K562 (cell line): ENCODE measurements around the gene RBM3. TPM values are rescaled to one million over a fixed set of nuclear protein-coding genes. Genes with fewer than 3 reads are reported as not detected.

Experiments
- ATAC-seq: fragments of 200-7000 bp; cut with Tn5 transposase; 3 replicates; pipeline ENCODE4 v1.9.1; 2020; ENCODE audit warnings: moderate library complexity
- BruUV-seq: library from RNA; stranded (reverse); fragments of 400-500 nt; replicated peaks from 2 replicates; lab custom pipeline; 2021; lab: Mats Ljungman, UMichigan
- CTCF ChIA-PET: fragments of 300-600 bp; formaldehyde crosslinking; extraction: SDS; loops from one replicate; lab custom pipeline; 2021; ENCODE audit warnings: low intra/inter-chr PET ratio; lab: Yijun Ruan, JAX
- POLR2A ChIA-PET: fragments of 300-600, 350-650 bp; sonication (Branson Sonifier 250); formaldehyde crosslinking; extraction: SDS; loops from one replicate; lab custom pipeline; 2021; ENCODE audit warnings: antibody characterized with exemption, inconsistent platforms; lab: Yijun Ruan, JAX
- DNase-seq, 4 experiments: peaks; one replicate each; pipeline versions ENCODE4 v3.0.0 to v3.0.0-alpha.2; 2011 to 2018; ENCODE audit warnings: low spot score in 3 of 4, mixed read lengths in 3 of 4; ENCODE audit errors: extremely low read depth in 1 of 4
- FAIRE-seq: peaks from 2 replicates; lab custom pipeline; 2011; peaks lifted over from hg19 to GRCh38; lab: Jason Lieb, UNC
- H2AFZ ChIP-seq: 2 replicates; pipeline ENCODE4 v1.6.0; 2011; ENCODE audit warnings: low read depth, low read length, control low read depth, inconsistent platforms
- H3K27ac ChIP-seq: fragments of 200-600 bp; 3 replicates; pipeline ENCODE4 v1.8.0; 2011; ENCODE audit warnings: low read depth, mild to moderate bottlenecking, control low read depth, inconsistent platforms, low read length, moderate library complexity, mixed read lengths; ENCODE audit errors: extremely low read depth
- H3K27me3 ChIP-seq, 2 experiments: fragments of 300-600 bp in 1 of 2; 2 replicates in 1 of 2; 3 replicates in 1 of 2; pipeline versions ENCODE4 v1.6.0 to v1.8.0; 2011; ENCODE audit warnings: inconsistent platforms in 2 of 2, low read length in 2 of 2, mild to moderate bottlenecking in 1 of 2, mixed read lengths in 1 of 2, moderate library complexity in 1 of 2; ENCODE audit not compliant: control insufficient read depth in 2 of 2, insufficient read depth in 2 of 2
- H3K36me3 ChIP-seq: fragments of 300-600 bp; 3 replicates; pipeline ENCODE4 v1.8.0; 2011; ENCODE audit warnings: mild to moderate bottlenecking, low read length, inconsistent platforms; ENCODE audit not compliant: control insufficient read depth, insufficient read depth
- H3K4me1 ChIP-seq, 2 experiments: fragments of 200-600 bp in 1 of 2; replicated peaks in 1 of 2; 2 replicates in 1 of 2; 3 replicates in 1 of 2; pipeline versions ENCODE4 v1.5.1 to v1.8.0; 2011; ENCODE audit warnings: inconsistent platforms in 2 of 2, low read length in 2 of 2, mild to moderate bottlenecking in 1 of 2, mixed read lengths in 1 of 2, moderate library complexity in 1 of 2; ENCODE audit not compliant: control insufficient read depth in 2 of 2, insufficient read depth in 2 of 2
- H3K4me2 ChIP-seq: 2 replicates; pipeline ENCODE4 v1.6.1; 2011; ENCODE audit warnings: low read length, control low read depth, inconsistent platforms, mixed read lengths; ENCODE audit not compliant: insufficient read depth
- H3K4me3 ChIP-seq: fragments of 200-600 bp; sonication (generic), shearing (Covaris generic); 2 replicates; pipeline ENCODE4 v1.5.1; 2016; ENCODE audit warnings: control low read depth, inconsistent platforms
- H3K79me2 ChIP-seq: fragments of 200-600 bp; 3 replicates; pipeline ENCODE4 v1.8.0; 2011; ENCODE audit warnings: low read length, inconsistent platforms; ENCODE audit not compliant: control insufficient read depth, insufficient read depth
- H3K9ac ChIP-seq, 2 experiments: 2 replicates each; pipeline versions ENCODE4 v1.6.0 to v1.6.1; 2011; ENCODE audit warnings: low read depth in 2 of 2, low read length in 2 of 2, control low read depth in 1 of 2, inconsistent platforms in 1 of 2, mild to moderate bottlenecking in 1 of 2, mixed read lengths in 1 of 2; ENCODE audit not compliant: insufficient read depth in 1 of 2
- H3K9me1 ChIP-seq: one replicate; pipeline ENCODE4 v1.6.0; 2011; ENCODE audit warnings: inconsistent platforms, mild to moderate bottlenecking, low read length, moderate library complexity; ENCODE audit not compliant: control insufficient read depth, insufficient read depth
- H3K9me3 ChIP-seq: replicated peaks from 2 replicates; pipeline ENCODE4 v1.5.1; 2011; ENCODE audit warnings: low read depth, low read length, inconsistent platforms; ENCODE audit not compliant: control insufficient read depth, insufficient read depth
- H4K20me1 ChIP-seq: replicated peaks from 2 replicates; pipeline ENCODE4 v1.6.1; 2011; ENCODE audit warnings: low read length, inconsistent platforms, mixed read lengths; ENCODE audit not compliant: control insufficient read depth, insufficient read depth
- C11orf30 ChIP-seq: fragments of 450-650 bp; IDR thresholded peaks from 2 replicates; pipeline ENCODE4 v1.6.1; 2016; ENCODE audit warnings: low read depth, mild to moderate bottlenecking
- DPF2 ChIP-seq: fragments of 450-650 bp; IDR thresholded peaks from 2 replicates; pipeline ENCODE4 v1.6.1; 2016
- HMGN3 ChIP-seq: IDR thresholded peaks from 2 replicates; pipeline ENCODE4 v1.6.1; 2011; ENCODE audit warnings: borderline replicate concordance, low read depth, mild to moderate bottlenecking, mixed read lengths, low read length; ENCODE audit not compliant: insufficient read length; ENCODE audit errors: extremely low read depth
- MAFF ChIP-seq: IDR thresholded peaks from 2 replicates; pipeline ENCODE4 v1.6.1; 2012; ENCODE audit warnings: low read length, improper control_type of control experiment
- MAFG ChIP-seq: fragments of 450-650 bp; conservative IDR thresholded peaks from 2 replicates; pipeline ENCODE4 v1.6.1; 2016; ENCODE audit warnings: missing genetic modification characterization, missing compliant biosample characterization
- MAFK ChIP-seq: IDR thresholded peaks from 2 replicates; pipeline ENCODE4 v1.6.1; 2011; ENCODE audit warnings: low read length, improper control_type of control experiment
- SMAD4 ChIP-seq: fragments of 250-450 bp; sonication (Bioruptor Pico); conservative IDR thresholded peaks from 2 replicates; pipeline ENCODE4 v1.8.0; 2021; ENCODE audit warnings: inconsistent platforms, mild to moderate bottlenecking, moderate library complexity
- SMARCA4 ChIP-seq: fragments of 450-650 bp; IDR thresholded peaks from 2 replicates; pipeline ENCODE4 v1.6.1; 2016
- TAF7 ChIP-seq: fragments of 450-650 bp; IDR thresholded peaks from 2 replicates; pipeline ENCODE4 v1.6.1; 2016; ENCODE audit warnings: missing genetic modification characterization, missing compliant biosample characterization
- TARDBP ChIP-seq: fragments of 450-650 bp; IDR thresholded peaks from 2 replicates; pipeline ENCODE4 v1.6.1; 2016
- ZNF316 ChIP-seq: fragments of 450-650 bp; IDR thresholded peaks from 2 replicates; pipeline ENCODE4 v1.6.1; 2016
- ZNF384 ChIP-seq: IDR thresholded peaks from 2 replicates; pipeline ENCODE4 v1.6.1; 2012; ENCODE audit warnings: low read depth, low read length, improper control_type of control experiment
- ZNF41 ChIP-seq: fragments of 250-450 bp; sonication (Bioruptor Pico); conservative IDR thresholded peaks from 2 replicates; pipeline ENCODE4 v1.4.0; 2020; ENCODE audit warnings: mild to moderate bottlenecking
- ZNF77 ChIP-seq: fragments of 250-450 bp; sonication (Bioruptor Pico); IDR thresholded peaks from 2 replicates; pipeline ENCODE4 v1.5.0; 2020
- WGBS: fragments of 100-300 bp; shearing (Covaris generic); methylation state at CpG from one replicate; pipeline ENCODE4 v1.1.6; 2016; ENCODE audit warnings: low coverage, mixed read lengths; ENCODE audit not compliant: insufficient coverage; ENCODE audit errors: missing lambda C conversion rate; 5-methylcytosine and 5-hydroxymethylcytosine counted together
- in situ Hi-C: fragments of 300-500 bp; cut with MboI; formaldehyde crosslinking; loops from 4 replicates; pipeline ENCODE4 v1.15.0; 2018; ENCODE audit warnings: inconsistent platforms, mixed read lengths
- intact Hi-C: fragments of 100-400 bp; cut with micrococcal nuclease; formaldehyde crosslinking; loops from 2 replicates; pipeline ENCODE4 v1.14.2; 2022
- polyA plus RNA-seq, 8 experiments: library from polyadenylated mRNA; depleted of rRNA in 4 of 8; stranded (reverse) in 5 of 8; unstranded in 3 of 8; fragments of >200 nt; fragmentation: Nextera tagmentation in 2 of 8; fragmentation: Illumina TruSeq in 1 of 8; extraction: Ambion mirVana in 2 of 8; extraction: Trizol in 1 of 8; gene quantifications; 2 replicates each; pipeline versions ENCODE4 v1.2.1 to v1.2.3, GENCODE V29; 2011 to 2014; ENCODE audit warnings: inconsistent platforms in 1 of 8, missing spikeins in 1 of 8
- total RNA-seq, 7 experiments: library from RNA; depleted of rRNA in 6 of 7; stranded (reverse); fragments of >200 nt in 6 of 7; fragmentation: Illumina TruSeq in 2 of 7; extraction: Trizol in 2 of 7; gene quantifications; 2 replicates each; pipeline versions ENCODE4 v1.2.1 to v1.2.3, GENCODE V29; 2011 to 2021; ENCODE audit warnings: low replicate concordance in 1 of 7

RBM3 gene
- total and polyA plus RNA-seq, 9 of the 15 experiments (the other 6 are each of a cell fraction or from before 2014, with no cell fraction given) = 70.3 to 272 (median 209) TPM

DNA sequence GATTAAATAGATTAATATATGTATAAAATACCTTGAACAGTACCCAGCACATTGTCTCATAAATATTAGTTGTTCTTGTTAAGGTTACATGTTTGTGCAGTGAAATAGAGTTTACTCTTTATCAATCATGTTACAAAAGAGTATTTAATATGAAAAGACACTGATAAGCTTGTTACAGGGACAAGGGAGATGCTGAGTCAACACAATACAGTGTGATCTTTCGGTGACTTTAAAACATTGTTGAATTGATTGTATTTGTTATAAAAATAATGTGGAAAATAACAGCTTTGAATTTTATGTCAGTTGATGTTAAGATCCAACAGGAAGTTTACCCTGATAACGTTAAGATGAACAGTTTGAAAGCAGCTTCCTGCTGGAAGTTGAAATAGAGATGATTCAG lies 21.6 kb downstream of the RBM3 start:
- BruUV-seq = no TSS peak

More for the DNA sequence above, 21.6 kb downstream of the RBM3 start:
- no peaks in the 10 kb centered on the region for H4K20me1 ChIP-seq
- DNase-seq (no peak), FAIRE-seq (no peak), ATAC-seq (no peak)
- no peak overlapping the region; a peak in 1 of 4 replicates for H3K9ac ChIP-seq
- CTCF ChIA-PET = no interaction called here
- peaks cover 21 to 32% of the 10 kb centered on the region in 2 experiments for H3K4me1 ChIP-seq
- no peak overlapping the region for H3K4me3 ChIP-seq
- H2AFZ ChIP-seq = peak overlapping the region; percentile 53; the same call in 1 of the 2 replicates
- peaks cover 32% of the 10 kb centered on the region for H3K79me2 ChIP-seq
- intact Hi-C loops (loop anchor here (2.0 to 5.0 kb wide), 2 partner anchors 21 to 81 kb away; partner anchors contain the start of gene RBM3), in situ Hi-C loops (no loop called here)
- 6% methylated on average over 2 of the region's 2 CpGs for WGBS
- H3K4me2 ChIP-seq = no peak overlapping the region; the same call in 1 of the 2 replicates
- H3K36me3 ChIP-seq = peaks cover 24% of the 10 kb centered on the region; the same call in 2 of the 3 replicates
- POLR2A ChIA-PET = interaction anchor here (1.2 to 1.8 kb wide), 2 partner anchors 17 to 21 kb away, joined by 3 to 10 read pairs; partner anchors contain the start of gene RBM3
- TF ChIP-seq DPF2 (0 out of 2 replicates have a peak, but pooled peaks have one; percentile 20), ZNF41 (no peak), TAF7 (tag) (no peak), ZNF384 (no peak), SMARCA4 (0 out of 2 replicates have a peak, but pooled peaks have one; percentile 19), TARDBP (no peak), HMGN3 (no peak), ZNF77 (no peak), MAFK (peak; percentile 68), SMAD4 (CRISPR knock-in tag) (no peak), MAFG (tag) (peak; percentile 86), MAFF (peak; percentile 77), C11orf30 (peak; percentile 93), ZNF316 (peak; percentile 97)
- H3K27me3 ChIP-seq = no peaks in the 10 kb centered on the region
- H3K9me1 ChIP-seq = no peaks in the 10 kb centered on the region
- H3K27ac ChIP-seq = peak overlapping the region; percentile 16; the same call in 2 of the 3 replicates
- H3K9me3 ChIP-seq = no peaks in the 10 kb centered on the region
